ENCODE measurements around the gene ATG2A.

The ATG2A gene

GRCh38 chr11:64867748-64868462, 49.1 kb downstream of the ATG2A start:
- no peak for DNase-seq

DNA sequence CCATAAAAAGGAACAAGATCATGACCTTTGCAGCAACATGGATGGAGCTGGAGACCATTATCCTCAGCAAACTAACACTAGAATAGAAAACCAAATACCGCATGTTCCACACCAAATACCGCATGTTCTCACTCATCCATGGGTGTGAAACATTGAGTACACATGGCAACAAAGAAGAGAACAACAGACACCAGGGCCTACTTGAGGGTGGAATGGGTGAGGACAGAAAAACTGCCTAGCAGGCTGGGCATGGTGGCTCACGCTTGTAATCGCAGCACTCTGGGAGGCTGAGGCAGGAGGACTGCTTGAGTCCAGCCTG, 50.9 kb downstream of the ATG2A start:
- no peak for DNase-seq

- DNase-seq = no peak
Observed at GRCh38 chr11:64865286-64866172, 51.5 kb downstream of the ATG2A start.

DNA sequence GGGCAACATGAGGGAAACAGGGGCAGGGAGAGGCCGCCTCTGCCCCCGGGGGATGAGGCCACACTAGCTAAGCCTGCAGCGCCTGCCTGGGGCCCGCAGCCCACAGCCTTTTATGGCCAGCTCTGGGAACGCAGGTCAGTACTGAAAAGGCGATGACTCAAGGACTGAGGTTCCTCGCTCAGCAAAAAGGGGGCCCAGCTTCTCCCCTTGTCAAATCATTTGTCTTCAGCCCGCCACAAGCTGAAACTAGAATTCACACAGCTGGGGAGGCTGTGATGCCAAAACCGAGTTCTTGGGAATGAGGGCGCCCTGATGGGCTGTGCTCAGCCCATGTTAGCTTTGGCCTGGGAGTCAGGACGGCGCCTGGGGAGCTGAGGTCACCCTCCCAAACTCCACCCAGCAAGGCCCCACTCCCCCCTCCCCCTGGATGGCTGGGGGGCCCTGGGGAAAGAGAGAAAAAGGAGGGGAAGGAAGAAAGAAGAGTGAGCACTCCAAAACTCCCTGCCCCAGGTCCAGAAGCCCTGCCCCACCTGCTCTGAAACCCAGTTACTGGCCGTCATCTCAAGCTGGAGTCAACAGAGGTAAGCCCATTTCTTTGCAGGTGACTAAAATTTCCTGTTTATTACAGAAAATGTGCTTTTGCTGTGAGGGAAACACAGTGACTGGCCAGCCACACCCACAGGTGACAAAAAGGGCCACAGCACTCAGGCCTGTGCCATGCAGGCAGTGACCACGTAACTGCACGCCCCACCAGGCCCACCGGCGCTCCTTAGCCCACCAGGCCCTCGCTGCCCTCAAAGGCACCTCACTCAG, 52.3 kb downstream of the ATG2A start:
- DNase-seq = no peak

DNA sequence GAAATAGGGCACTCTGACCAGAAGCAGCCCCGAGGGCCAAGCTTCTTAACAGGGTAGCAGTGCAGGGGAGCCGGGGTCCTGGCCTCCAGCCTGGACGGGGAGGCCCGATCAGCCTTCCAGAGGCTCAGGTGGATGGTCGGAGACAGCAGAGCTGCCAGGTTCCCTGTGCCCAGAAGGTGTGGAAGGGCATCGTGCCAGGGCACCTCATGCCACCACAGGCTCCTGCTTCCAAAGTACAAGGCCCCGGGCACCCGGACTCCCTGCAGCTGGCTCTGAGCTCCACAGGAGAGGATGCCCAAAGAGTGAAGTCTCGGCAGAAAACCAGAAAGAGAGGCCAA, 52.9 kb downstream of the ATG2A start:
- no peak for DNase-seq

DNA sequence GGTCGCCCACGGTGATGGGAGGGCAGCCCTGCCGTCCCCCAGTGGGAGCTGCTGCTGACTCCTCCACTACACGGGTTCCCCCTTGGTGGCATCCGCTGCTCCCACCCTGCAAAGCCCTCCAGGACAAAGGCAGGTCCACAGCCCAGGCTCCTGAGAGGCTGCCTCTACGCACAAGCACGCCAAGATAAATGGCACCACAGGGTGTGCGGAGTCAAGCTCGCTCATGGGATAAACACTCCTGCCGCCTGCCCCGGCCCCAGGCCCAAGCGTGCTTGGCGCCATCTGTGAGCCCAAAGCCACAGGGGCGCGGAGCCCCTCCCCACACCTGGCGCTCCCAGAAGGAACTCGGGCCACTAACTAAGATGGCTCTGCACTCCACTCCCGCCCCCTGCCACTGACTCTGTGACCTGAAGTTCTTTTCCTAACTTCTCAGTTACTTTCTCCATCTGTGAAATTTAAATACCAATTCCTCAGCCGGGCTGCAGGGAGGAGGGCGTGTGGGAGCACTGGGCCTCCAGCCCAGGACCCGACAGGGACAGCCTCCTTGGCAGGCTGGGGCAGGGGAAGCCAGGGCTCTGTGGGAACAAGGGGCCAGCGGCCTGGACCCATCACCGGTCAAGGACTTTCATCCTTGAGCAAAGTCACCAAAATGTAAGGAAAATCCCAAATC, 53.5 kb downstream of the ATG2A start:
- peak; percentile 48 for DNase-seq

- DNase-seq = peak; percentile 48
Observed at GRCh38 chr11:64862987-64863390, 54.0 kb downstream of the ATG2A start.

DNA sequence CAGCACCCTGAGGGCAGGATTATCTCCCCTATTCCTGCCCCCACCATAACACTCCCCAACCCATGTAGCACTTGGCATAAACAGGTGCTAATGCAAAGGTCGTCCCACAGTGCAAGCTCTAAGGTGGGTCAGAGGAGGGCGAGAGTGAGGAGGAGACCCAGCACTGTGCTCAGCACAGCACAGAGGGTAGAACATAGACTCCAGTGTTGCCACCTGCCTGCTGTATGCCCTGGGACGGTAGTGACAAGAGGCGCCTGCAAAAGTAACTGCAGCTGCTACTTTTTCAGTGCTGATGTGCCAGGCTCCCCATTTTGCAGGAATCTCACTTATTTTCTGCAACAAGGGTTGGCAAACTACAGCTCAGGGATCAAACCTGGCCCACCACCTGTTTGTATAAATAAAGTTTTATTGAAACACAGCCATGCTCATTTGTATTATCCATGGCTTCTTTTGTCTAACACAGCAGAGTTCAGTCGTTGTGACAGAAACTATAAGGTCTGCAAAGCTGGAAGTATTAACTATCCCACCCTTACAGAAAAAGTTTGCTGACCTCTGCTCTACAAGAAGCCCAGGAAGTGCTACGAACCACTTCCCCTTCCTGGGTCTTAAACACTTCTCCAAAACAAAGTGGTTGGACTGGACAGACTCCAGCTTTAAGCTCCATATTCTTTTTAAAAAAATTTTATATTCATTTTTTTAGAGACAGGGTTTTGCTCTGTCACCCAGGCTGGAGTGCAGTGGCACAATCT, 55.6 kb downstream of the ATG2A start:
- no peak for DNase-seq

- DNase-seq = no peak
Observed at GRCh38 chr11:64859542-64860414, 57.2 kb downstream of the ATG2A start.

DNA sequence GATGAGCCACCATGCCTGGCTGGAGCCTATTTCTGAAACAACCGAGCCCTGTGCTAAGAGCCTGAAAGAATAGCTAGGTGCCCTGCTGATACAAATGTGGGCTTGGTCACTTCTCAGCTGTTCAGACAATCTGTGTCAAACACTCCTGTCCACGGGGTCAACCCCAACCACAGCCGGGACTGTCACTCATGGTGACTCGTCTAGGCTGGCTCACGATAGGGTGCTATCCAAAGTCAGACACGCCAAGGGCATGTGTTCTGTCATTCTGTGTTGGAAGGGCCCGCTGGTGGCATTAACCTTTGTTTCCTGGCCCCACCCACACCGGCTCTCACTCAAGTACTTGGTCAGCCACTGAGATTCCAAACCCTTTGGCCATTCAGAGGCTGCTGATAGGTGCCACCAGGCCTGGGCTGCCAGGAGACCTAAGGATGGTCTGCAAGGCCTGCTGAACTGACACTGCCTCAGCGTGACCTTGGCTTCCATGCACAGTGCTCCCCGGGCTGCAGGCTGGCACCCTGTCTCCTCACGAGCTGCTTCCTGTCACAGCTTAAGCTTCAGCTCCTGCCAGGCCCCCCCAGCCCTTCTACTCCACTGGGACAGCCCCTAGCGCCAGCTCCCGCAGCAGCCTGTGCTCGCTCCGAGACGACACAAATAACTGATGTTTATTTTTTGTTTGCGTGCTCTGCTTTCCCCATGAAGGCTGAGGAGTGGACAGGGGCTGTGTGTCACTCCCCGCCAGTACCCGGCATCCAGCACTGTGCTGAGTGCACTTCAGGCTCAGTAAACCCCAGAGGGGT, 58.3 kb downstream of the ATG2A start:
- no peak for DNase-seq

DNA sequence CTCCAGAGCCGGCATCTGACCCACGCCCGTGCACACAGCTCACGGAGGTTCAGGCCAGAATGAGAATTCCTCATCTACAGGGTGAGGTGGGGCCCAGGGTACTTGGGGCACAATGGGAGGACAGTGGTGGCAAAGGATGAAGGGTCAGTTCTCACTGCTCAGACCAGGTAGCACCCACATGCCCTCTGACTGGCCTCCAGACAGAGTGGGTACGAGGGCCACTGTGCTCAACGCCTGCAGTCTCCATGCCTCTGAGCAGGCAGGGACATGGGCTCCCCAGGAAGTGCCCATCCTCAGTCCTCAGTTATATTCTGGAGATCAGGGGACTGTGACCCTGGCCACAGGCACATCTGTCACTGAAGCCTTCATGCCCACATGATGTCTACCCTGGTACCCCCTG, 59.5 kb downstream of the ATG2A start:
- no peak for DNase-seq

DNA sequence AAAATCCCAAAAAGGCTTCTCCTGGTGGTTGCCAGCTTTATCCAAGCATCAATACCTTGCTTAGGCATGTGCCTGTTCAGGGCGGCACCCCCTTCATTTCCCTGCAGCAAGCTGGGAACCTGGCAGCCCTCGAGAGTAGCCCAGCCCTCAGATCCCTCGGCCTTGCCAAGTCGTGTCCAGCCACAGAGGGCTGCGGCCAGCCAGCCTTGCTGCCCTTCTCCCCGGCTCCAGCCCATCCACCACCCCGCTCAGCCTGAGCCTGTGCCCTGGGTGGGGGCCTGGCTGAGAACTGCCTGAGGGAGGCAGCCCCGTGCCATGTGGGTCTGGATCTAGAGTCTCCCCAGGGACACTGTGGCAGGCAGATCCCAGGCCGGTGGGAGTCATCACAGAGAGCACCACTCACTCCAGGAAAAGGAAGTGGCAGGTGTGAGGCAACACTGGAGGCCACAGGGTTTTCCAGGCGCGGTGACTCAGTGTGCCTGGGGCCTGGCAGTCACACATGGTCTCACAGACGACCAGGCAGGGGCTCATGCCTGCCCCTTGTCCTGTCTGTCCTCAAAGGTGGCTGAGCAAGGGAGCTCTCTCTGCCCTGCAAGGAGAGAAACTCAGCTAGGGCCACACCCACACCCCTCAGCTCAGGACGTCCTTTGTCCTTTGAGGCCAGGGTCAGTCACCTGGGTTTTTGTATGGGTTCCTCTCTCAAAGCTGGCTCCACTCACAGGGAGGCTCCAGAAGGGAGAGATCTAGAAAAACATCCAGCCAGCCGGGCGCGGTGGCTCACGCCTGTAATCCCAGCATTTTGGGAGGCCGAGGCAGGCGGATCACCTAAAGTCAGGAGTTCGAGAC, 60.4 kb downstream of the ATG2A start:
- DNase-seq = no peak

GRCh38 chr11:64855596-64856304, 61.3 kb downstream of the ATG2A start:
- DNase-seq = no peak

- no peak for DNase-seq
Observed at GRCh38 chr11:64854534-64855502, 62.2 kb downstream of the ATG2A start.

DNA sequence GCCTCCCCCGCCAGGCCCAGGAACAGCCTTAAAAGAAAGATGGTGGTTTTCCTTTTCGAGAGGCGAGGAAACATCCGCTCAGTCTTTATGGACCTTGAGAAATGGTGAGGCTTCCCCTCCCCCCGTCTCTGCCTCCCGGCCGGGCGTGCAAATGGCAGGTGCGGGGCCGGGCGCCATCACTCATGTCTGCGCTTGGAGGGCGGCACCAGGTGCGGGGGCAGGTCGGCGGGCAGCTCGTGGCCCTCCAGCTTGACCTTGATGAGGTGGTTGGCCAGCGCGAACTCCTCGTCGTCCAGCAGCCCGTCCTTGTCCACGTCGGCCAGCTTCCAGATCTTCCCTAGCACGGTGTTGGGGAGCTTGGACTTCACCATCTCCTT, 62.9 kb downstream of the ATG2A start:
- no peak for DNase-seq

DNA sequence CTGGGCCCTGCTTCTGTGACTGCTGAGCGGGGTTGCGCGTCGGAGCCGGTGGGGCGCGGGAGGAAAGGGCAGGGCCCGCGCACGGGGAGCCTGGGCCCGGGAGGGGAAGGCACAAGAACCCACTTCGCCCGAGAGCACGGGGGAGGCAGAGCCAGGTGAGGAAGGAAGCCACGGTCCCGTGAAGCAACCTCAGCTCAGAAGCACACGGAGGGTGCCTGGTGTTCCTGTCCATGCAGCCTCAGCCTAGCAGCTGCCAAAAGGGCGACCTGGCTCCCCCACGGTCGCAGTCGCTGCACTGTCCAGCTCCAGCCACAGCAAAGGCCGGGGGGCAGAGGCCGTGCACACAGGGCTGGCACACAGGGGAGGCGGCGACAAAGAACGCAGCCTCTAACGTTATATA, 63.3 kb downstream of the ATG2A start:
- DNase-seq = no peak

DNA sequence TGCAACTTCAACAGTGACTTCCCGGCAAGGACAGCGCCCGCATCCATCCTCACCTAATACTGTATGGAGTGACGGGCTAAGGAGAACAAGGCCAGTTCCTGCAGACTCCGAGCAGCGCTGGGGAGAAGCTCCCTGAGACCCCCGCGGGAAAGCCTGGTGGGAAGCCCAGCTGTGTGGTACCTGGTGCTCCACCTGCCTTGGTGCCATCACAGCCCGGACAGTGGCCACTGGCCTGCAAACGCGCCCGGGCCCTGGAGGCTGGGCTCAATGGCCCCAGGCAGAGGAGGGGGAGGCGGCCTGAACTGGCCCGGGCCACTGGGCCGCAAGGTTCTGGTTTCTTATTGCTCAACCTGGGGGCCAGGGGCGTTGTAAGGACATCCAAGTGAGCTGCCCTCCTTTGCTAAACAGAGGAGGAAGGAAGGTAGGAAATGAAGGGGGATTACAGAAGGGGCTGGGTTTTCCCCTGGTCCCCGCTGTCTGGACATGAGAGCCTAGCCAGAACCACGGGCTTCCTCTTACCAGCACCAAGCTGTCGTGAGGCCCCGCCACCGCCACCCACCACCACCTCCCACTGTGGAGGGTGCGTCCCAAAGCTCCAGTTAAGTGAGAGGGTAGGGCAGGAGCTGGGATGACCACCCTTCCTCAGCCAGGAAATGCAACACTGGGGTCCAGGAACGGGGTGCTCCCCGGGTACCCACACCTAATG, 64.1 kb downstream of the ATG2A start:
- no peak for DNase-seq

Data from DMS79 treated with DMSO at 0.1 percent for 48 hours (cell line).